ENCODE results near the gene TEX48.

TEX48 gene

DNA sequence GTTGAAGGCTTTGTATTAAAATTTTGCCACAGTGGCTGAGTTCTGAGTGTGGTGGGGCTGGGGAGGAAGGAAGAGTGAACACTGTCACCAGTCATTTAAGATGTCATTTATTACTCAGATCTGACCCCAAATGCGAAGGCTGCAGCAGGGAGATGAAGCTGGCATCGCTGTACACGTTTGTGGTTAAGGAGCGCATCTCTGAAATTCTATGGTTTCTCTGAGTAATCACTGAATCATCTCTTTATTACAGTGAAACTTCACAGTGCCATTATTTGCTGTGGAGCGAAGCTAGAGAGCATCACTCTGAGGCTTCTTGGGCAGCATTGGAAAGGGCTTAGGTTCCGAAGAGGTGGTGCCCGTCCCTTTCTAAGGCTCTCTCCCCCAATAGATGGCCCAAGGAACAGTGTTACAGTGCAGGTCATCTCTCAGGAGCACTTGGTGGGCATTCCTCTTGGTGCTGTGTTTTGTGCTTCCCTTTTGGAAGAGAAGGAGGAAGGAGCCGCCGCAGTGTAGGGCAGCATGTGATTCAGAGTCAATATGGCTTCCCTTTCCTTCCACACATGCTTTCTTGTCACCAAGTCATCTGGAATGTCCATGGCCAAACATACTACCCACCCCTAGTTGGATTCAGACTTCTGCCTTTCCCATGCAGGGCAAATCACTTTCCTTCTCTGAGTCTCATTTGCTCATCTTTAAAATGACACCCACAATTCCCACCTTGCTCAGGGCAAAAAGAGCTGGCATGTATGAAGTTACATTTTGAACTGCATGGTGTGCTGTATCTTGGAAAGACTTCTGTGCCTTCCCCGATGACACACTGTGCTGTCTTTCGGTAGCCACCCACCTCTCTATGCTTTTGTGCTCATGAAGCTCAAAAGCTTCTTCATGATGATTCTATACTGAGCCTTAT lies 9.3 kb upstream of the TEX48 start (continued):
- TF ChIP-seq TOX (CRISPR knock-in tag; IDR thresholded peaks at IDR 0.05; ENCODE audit: borderline replicate concordance) (peak; percentile 51; the same call in 1 of the 2 replicates), CSDC2 (CRISPR knock-in tag; IDR thresholded peaks at IDR 0.05) (peak; percentile 94), ZNF70 (CRISPR knock-in tag; IDR thresholded peaks at IDR 0.05) (no peak), ZNF565 (CRISPR knock-in tag; conservative IDR thresholded peaks at IDR 0.05; ENCODE audit: low read depth) (no peak), ZNF8 (CRISPR knock-in tag; IDR thresholded peaks at IDR 0.05) (no peak), ZC3H10 (CRISPR knock-in tag; IDR thresholded peaks at IDR 0.05) (0 out of 2 replicates have a peak, but pooled peaks have one; percentile 42), ARNTL (CRISPR knock-in tag; IDR thresholded peaks at IDR 0.05; ENCODE audit: borderline replicate concordance, low read depth) (no peak), ZFP3 (CRISPR knock-in tag; IDR thresholded peaks at IDR 0.05) (peak; percentile 53; the same call in 1 of the 2 replicates)
- TF ChIP-seq, protein P1, sequence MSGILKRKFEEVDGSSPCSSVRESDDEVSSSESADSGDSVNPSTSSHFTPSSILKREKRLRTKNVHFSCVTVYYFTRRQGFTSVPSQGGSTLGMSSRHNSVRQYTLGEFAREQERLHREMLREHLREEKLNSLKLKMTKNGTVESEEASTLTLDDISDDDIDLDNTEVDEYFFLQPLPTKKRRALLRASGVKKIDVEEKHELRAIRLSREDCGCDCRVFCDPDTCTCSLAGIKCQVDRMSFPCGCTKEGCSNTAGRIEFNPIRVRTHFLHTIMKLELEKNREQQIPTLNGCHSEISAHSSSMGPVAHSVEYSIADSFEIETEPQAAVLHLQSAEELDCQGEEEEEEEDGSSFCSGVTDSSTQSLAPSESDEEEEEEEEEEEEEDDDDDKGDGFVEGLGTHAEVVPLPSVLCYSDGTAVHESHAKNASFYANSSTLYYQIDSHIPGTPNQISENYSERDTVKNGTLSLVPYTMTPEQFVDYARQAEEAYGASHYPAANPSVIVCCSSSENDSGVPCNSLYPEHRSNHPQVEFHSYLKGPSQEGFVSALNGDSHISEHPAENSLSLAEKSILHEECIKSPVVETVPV (CRISPR knock-in tag; IDR thresholded peaks at IDR 0.05) = no peak

DNA sequence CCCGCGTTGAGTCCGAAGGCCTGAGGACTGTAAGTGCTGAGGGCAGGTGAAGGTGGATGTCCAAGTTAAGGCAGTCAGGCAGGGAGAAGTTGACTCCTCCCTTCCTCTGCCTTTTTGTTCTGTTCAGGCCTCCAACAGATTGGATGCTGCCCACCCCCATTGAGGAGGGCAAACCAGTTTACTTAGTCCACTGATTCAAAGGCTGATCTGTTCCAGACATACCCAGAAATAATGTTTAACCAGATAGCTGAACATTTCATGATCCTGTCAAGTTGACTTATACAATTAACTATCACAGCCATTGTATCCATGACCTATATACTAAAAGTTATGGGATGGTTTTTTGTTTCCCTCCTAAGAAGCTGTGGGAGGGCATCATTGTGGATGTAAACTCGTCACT lies 8.3 kb upstream of the TEX48 start:
- TF ChIP-seq ISL1 (CRISPR knock-in tag; IDR thresholded peaks at IDR 0.05) (no peak), ZNF8 (CRISPR knock-in tag; IDR thresholded peaks at IDR 0.05) (no peak), ZFP30 (CRISPR knock-in tag; IDR thresholded peaks at IDR 0.05) (no peak), TCF4 (CRISPR knock-in tag; IDR thresholded peaks at IDR 0.05; ENCODE audit: borderline replicate concordance) (no peak), ARNTL (CRISPR knock-in tag; IDR thresholded peaks at IDR 0.05; ENCODE audit: borderline replicate concordance, low read depth) (no peak), ZNF565 (CRISPR knock-in tag; conservative IDR thresholded peaks at IDR 0.05; ENCODE audit: low read depth) (no peak)
- TF ChIP-seq, protein P2, sequence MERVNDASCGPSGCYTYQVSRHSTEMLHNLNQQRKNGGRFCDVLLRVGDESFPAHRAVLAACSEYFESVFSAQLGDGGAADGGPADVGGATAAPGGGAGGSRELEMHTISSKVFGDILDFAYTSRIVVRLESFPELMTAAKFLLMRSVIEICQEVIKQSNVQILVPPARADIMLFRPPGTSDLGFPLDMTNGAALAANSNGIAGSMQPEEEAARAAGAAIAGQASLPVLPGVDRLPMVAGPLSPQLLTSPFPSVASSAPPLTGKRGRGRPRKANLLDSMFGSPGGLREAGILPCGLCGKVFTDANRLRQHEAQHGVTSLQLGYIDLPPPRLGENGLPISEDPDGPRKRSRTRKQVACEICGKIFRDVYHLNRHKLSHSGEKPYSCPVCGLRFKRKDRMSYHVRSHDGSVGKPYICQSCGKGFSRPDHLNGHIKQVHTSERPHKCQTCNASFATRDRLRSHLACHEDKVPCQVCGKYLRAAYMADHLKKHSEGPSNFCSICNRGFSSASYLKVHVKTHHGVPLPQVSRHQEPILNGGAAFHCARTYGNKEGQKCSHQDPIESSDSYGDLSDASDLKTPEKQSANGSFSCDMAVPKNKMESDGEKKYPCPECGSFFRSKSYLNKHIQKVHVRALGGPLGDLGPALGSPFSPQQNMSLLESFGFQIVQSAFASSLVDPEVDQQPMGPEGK (CRISPR knock-in tag; IDR thresholded peaks at IDR 0.05; ENCODE audit: borderline replicate concordance) = no peak
- TF ChIP-seq, protein P3, sequence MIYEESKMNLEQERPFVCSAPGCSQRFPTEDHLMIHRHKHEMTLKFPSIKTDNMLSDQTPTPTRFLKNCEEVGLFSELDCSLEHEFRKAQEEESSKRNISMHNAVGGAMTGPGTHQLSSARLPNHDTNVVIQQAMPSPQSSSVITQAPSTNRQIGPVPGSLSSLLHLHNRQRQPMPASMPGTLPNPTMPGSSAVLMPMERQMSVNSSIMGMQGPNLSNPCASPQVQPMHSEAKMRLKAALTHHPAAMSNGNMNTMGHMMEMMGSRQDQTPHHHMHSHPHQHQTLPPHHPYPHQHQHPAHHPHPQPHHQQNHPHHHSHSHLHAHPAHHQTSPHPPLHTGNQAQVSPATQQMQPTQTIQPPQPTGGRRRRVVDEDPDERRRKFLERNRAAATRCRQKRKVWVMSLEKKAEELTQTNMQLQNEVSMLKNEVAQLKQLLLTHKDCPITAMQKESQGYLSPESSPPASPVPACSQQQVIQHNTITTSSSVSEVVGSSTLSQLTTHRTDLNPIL (CRISPR knock-in tag; IDR thresholded peaks at IDR 0.05; ENCODE audit: low read depth) = no peak
- ATAC-seq = peak; percentile 54

DNA sequence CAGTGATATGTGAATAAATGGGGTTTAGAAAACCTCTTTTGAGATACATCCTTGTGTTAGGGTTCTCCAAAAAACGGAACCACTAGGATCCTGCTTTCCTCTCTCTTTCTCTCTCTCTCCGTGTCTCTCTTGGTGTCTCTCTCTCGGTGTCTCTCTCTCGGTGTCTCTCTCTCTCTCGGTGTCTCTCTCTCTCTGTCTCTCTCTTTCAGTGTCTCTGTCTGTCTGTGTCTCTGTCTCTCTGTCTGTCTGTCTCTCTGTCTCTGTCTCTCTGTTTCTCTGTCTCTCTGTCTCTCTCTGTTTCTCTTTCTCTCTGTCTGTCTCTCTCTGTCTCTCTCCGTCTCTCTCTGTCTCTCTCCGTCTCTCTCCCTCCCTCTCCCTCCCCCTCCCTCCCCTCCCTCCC lies 7.8 kb upstream of the TEX48 start:
- no peak for ATAC-seq
- no peak for TF ChIP-seq BACH2 (CRISPR knock-in tag; IDR thresholded peaks at IDR 0.05; ENCODE audit: borderline replicate concordance)
- TF ChIP-seq ISL1 (CRISPR knock-in tag; IDR thresholded peaks at IDR 0.05) = no peak
- no peak for TF ChIP-seq TOX (CRISPR knock-in tag; IDR thresholded peaks at IDR 0.05; ENCODE audit: borderline replicate concordance)
- TF ChIP-seq, protein P4, sequence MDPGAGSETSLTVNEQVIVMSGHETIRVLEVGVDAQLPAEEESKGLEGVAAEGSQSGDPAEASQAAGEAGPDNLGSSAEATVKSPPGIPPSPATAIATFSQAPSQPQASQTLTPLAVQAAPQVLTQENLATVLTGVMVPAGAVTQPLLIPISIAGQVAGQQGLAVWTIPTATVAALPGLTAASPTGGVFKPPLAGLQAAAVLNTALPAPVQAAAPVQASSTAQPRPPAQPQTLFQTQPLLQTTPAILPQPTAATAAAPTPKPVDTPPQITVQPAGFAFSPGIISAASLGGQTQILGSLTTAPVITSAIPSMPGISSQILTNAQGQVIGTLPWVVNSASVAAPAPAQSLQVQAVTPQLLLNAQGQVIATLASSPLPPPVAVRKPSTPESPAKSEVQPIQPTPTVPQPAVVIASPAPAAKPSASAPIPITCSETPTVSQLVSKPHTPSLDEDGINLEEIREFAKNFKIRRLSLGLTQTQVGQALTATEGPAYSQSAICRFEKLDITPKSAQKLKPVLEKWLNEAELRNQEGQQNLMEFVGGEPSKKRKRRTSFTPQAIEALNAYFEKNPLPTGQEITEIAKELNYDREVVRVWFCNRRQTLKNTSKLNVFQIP (CRISPR knock-in tag; IDR thresholded peaks at IDR 0.05; ENCODE audit: borderline replicate concordance, low read depth) = no peak
- TF ChIP-seq, protein P3 (CRISPR knock-in tag; IDR thresholded peaks at IDR 0.05; ENCODE audit: low read depth) = no peak
- TF ChIP-seq GLIS3 (CRISPR knock-in tag; IDR thresholded peaks at IDR 0.05) = no peak
- no peak for TF ChIP-seq ZFP30 (CRISPR knock-in tag; IDR thresholded peaks at IDR 0.05)
- TF ChIP-seq, protein P1 (CRISPR knock-in tag; IDR thresholded peaks at IDR 0.05) = no peak
- no peak for TF ChIP-seq ZNF8 (CRISPR knock-in tag; IDR thresholded peaks at IDR 0.05)
- TF ChIP-seq ARNTL (CRISPR knock-in tag; IDR thresholded peaks at IDR 0.05; ENCODE audit: borderline replicate concordance, low read depth) = no peak
- no peak for TF ChIP-seq SNAI2 (CRISPR knock-in tag; IDR thresholded peaks at IDR 0.05)
- no peak for TF ChIP-seq OSR1 (CRISPR knock-in tag; IDR thresholded peaks at IDR 0.05)
- no peak for TF ChIP-seq PPARA (CRISPR knock-in tag; IDR thresholded peaks at IDR 0.05; ENCODE audit: borderline replicate concordance)
- TF ChIP-seq, protein P5, sequence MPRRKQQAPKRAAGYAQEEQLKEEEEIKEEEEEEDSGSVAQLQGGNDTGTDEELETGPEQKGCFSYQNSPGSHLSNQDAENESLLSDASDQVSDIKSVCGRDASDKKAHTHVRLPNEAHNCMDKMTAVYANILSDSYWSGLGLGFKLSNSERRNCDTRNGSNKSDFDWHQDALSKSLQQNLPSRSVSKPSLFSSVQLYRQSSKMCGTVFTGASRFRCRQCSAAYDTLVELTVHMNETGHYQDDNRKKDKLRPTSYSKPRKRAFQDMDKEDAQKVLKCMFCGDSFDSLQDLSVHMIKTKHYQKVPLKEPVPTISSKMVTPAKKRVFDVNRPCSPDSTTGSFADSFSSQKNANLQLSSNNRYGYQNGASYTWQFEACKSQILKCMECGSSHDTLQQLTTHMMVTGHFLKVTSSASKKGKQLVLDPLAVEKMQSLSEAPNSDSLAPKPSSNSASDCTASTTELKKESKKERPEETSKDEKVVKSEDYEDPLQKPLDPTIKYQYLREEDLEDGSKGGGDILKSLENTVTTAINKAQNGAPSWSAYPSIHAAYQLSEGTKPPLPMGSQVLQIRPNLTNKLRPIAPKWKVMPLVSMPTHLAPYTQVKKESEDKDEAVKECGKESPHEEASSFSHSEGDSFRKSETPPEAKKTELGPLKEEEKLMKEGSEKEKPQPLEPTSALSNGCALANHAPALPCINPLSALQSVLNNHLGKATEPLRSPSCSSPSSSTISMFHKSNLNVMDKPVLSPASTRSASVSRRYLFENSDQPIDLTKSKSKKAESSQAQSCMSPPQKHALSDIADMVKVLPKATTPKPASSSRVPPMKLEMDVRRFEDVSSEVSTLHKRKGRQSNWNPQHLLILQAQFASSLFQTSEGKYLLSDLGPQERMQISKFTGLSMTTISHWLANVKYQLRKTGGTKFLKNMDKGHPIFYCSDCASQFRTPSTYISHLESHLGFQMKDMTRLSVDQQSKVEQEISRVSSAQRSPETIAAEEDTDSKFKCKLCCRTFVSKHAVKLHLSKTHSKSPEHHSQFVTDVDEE (CRISPR knock-in tag; IDR thresholded peaks at IDR 0.05) = no peak
- no peak for TF ChIP-seq TCF4 (CRISPR knock-in tag; IDR thresholded peaks at IDR 0.05; ENCODE audit: borderline replicate concordance)
- TF ChIP-seq ZC3H10 (CRISPR knock-in tag; IDR thresholded peaks at IDR 0.05) = no peak
- no peak for TF ChIP-seq RARB (CRISPR knock-in tag; IDR thresholded peaks at IDR 0.05)
- TF ChIP-seq ZFP3 (CRISPR knock-in tag; IDR thresholded peaks at IDR 0.05) = no peak
- no peak for TF ChIP-seq CSDC2 (CRISPR knock-in tag; IDR thresholded peaks at IDR 0.05)

Measured in SK-N-SH treated with all-trans-retinoic acid at 6 μM for 48 hours (cell line).